GM23248 (cell line): ENCODE results near the gene KRT12.

Experiments used
- EZH2 ChIP-seq: fragments of 200-600 bp; sonication (generic); IDR thresholded peaks from 2 replicates; pipeline ENCODE4 v1.6.1; 2018; ENCODE audit warnings: antibody characterized with exemption, mild to moderate bottlenecking; ENCODE audit not compliant: insufficient read depth, poor library complexity, severe bottlenecking
- EZH2phosphoT487 ChIP-seq: fragments of 200-600 bp; sonication (generic); IDR thresholded peaks from 2 replicates; pipeline ENCODE4 v1.6.1; 2018; ENCODE audit warnings: antibody characterized with exemption, moderate library complexity, mild to moderate bottlenecking, low read depth; ENCODE audit not compliant: insufficient read depth

DNA sequence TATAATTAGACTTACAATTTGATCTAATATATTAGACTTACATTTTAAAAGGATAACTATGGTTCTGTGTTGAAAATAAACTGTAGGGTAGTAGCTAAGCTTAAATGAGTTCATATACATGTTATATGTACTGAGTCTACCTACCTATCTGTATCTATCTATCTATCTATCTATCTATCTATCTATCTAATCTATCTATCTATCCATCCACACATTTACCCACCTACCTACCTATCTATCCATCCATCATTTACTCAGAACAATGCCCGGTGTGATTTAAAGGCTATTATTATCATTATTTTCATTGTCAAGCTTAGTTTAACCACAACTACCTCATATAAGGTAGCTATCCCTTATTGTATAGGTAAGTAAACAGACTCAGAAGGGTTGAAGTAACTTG, 51.6 kb downstream of the KRT12 start:
- TF ChIP-seq EZH2: no peak
- no peak for TF ChIP-seq EZH2phosphoT487
